Vagina (tissue), 2 donors: Measurements from ENCODE around the gene WNT6. TPM values are rescaled to one million over a fixed set of nuclear protein-coding genes. Genes with fewer than 3 reads are reported as not detected.

ENCODE experiments used
- DNase-seq, 2 donors: peaks; one replicate each; pipeline ENCODE4 v3.0.0-alpha.2; 2017; ENCODE audit errors: extremely low spot score in 2 of 2
- H3K27ac ChIP-seq: fragments of 200-600 bp; sonication (generic); one replicate; pipeline ENCODE4 v1.5.1; 2019
- H3K27me3 ChIP-seq: fragments of 200-600 bp; sonication (generic); one replicate; pipeline ENCODE4 v1.5.1; 2019
- H3K36me3 ChIP-seq, 2 donors: fragments of 200-600 bp; sonication (generic); one replicate each; pipeline ENCODE4 v1.5.1; 2017 to 2019
- H3K4me1 ChIP-seq: fragments of 200-600 bp; sonication (generic); one replicate; pipeline ENCODE4 v1.5.1; 2019
- H3K4me3 ChIP-seq, 2 donors: fragments of 200-600 bp; sonication (generic); 1 replicate in 1 of 2; 2 replicates in 1 of 2; pipeline ENCODE4 v1.5.1; 2016 to 2019
- H3K9me3 ChIP-seq: fragments of 200-600 bp; sonication (generic); one replicate; pipeline ENCODE4 v1.5.1; 2019
- POLR2A ChIP-seq, 2 donors: fragments of 450-650 bp; IDR thresholded peaks; one replicate each; pipeline ENCODE4 v1.6.1; 2017; ENCODE audit warnings: antibody characterized with exemption in 2 of 2, mild to moderate bottlenecking in 2 of 2, moderate library complexity in 2 of 2
- POLR2AphosphoS5 ChIP-seq, 2 donors: sonication (generic); formaldehyde crosslinking; IDR thresholded peaks; one replicate each; pipeline ENCODE4 v1.9.0; 2017; ENCODE audit warnings: antibody characterized with exemption in 2 of 2, mild to moderate bottlenecking in 2 of 2, low read depth in 1 of 2; ENCODE audit not compliant: insufficient read depth in 1 of 2
- intact Hi-C: fragments of 100-400 bp; cut with DNase I; formaldehyde crosslinking; loops from one replicate; pipeline ENCODE4 v1.15.1; 2023
- total RNA-seq: library from RNA; depleted of rRNA; stranded (reverse); fragments of >200 nt; gene quantifications from one replicate; pipeline ENCODE4 v1.2.3, GENCODE V29; 2016
- TF ChIP-seq, protein P1 (sequence below), 3 experiments: fragments of 450-650 bp in 2 of 3; fragments of 200-600 bp in 1 of 3; sonication (generic) in 1 of 3; IDR thresholded peaks; one replicate each; pipeline ENCODE4 v1.5.1; 2017 to 2019; ENCODE audit warnings: antibody characterized with exemption in 3 of 3, mild to moderate bottlenecking in 2 of 3, moderate library complexity in 2 of 3

The WNT6 gene
- total RNA-seq, 1 donor from 2014 or later, result 2.0 TPM

GRCh38 chr2:218878926-218879761, 19.5 kb downstream of the WNT6 start:
- no peaks in the 10 kb centered on the region for H3K36me3 ChIP-seq
- intact Hi-C loops, result no loop called here
- TF ChIP-seq, protein P1, sequence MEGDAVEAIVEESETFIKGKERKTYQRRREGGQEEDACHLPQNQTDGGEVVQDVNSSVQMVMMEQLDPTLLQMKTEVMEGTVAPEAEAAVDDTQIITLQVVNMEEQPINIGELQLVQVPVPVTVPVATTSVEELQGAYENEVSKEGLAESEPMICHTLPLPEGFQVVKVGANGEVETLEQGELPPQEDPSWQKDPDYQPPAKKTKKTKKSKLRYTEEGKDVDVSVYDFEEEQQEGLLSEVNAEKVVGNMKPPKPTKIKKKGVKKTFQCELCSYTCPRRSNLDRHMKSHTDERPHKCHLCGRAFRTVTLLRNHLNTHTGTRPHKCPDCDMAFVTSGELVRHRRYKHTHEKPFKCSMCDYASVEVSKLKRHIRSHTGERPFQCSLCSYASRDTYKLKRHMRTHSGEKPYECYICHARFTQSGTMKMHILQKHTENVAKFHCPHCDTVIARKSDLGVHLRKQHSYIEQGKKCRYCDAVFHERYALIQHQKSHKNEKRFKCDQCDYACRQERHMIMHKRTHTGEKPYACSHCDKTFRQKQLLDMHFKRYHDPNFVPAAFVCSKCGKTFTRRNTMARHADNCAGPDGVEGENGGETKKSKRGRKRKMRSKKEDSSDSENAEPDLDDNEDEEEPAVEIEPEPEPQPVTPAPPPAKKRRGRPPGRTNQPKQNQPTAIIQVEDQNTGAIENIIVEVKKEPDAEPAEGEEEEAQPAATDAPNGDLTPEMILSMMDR (IDR thresholded peaks at IDR 0.05), result no peak
- TF ChIP-seq POLR2AphosphoS5 (IDR thresholded peaks at IDR 0.05; ENCODE audit: insufficient read depth in 1 of 2, low read depth in 1 of 2), result no peak
- TF ChIP-seq POLR2A (IDR thresholded peaks at IDR 0.05), result no peak
- H3K4me3 ChIP-seq, result no peak overlapping the region
- DNase-seq, result no peak
- H3K27ac ChIP-seq, result no peak overlapping the region
- peaks cover 36% of the 10 kb centered on the region for H3K4me1 ChIP-seq
- H3K27me3 ChIP-seq, result peaks cover 11% of the 10 kb centered on the region
- H3K9me3 ChIP-seq, result no peaks in the 10 kb centered on the region

- intact Hi-C loops, result no loop called here
- no peak for DNase-seq
- H3K4me3 ChIP-seq, result no peak overlapping the region
- no peaks in the 10 kb centered on the region for H3K9me3 ChIP-seq
- H3K27ac ChIP-seq, result no peak overlapping the region
- peaks cover 39% of the 10 kb centered on the region for H3K4me1 ChIP-seq
- H3K27me3 ChIP-seq, result peaks cover 11% of the 10 kb centered on the region
- no peaks in the 10 kb centered on the region for H3K36me3 ChIP-seq
- TF ChIP-seq POLR2AphosphoS5 (IDR thresholded peaks at IDR 0.05; ENCODE audit: insufficient read depth in 1 of 2, low read depth in 1 of 2) (no peak), POLR2A (IDR thresholded peaks at IDR 0.05) (no peak)
- TF ChIP-seq, protein P1 (IDR thresholded peaks at IDR 0.05), result no peak
Measured at GRCh38 chr2:218879776-218880101, 20.1 kb downstream of the WNT6 start.

DNA sequence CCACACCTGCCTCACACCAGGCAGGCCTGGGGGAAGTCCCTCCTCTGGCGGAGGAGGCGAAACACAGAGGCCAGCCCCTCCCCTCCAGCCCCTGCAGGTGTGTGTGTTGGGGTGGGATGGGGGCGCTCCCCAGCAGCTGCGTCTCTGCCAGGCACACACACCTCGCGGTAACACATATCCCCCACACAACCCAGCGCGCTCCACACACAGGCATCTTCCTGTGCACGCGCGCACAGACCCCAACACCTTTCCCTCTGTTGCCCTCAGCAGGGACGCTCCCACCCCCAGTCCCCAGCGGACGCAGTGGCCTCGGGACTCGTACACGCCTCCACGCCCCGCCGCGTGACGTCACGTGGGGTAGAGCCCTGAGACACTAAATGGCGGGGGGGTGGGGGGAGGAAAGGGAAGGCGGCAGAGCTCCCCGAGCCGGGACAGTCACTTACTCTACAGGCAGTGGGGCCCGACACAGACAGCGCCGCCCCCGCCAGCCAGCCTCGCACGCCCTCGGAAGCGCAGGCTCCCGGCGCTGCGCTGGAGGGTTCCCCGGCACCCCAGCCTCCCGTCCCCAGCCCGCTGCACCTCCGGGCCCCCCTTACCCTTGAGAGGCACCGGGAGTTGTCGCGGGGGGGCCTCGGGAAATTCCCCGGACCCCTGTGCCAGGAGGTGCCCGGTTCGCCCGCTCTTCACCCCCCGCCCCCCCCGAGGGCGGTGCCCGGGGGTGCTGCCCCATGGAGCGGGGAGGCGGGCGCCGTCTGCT, 20.7 kb downstream of the WNT6 start, which contains the start of gene WNT10A:
WNT10A (plus strand) TSS at position 751 of the 757 bp plus-strand sequence. CDS start 144 bp downstream, outside the sequence.
- intact Hi-C loops, result no loop called here
- peak in 1 of 2 donors; percentile 40 for TF ChIP-seq POLR2AphosphoS5 (IDR thresholded peaks at IDR 0.05; ENCODE audit: insufficient read depth in 1 of 2, low read depth in 1 of 2)
- TF ChIP-seq, protein P1 (IDR thresholded peaks at IDR 0.05), result no peak
- Histone ChIP-seq H3K36me3 (no peaks in the 10 kb centered on the region), H3K27ac (peak within 1 kb of the TSS; percentile 12), H3K9me3 (no peaks in the 10 kb centered on the region), H3K4me3 (peak within 1 kb of the TSS; percentile 33 to 38), H3K4me1 (peaks cover 39% of the 10 kb centered on the region), H3K27me3 (peaks cover 11% of the 10 kb centered on the region)
- no peak for DNase-seq

DNA sequence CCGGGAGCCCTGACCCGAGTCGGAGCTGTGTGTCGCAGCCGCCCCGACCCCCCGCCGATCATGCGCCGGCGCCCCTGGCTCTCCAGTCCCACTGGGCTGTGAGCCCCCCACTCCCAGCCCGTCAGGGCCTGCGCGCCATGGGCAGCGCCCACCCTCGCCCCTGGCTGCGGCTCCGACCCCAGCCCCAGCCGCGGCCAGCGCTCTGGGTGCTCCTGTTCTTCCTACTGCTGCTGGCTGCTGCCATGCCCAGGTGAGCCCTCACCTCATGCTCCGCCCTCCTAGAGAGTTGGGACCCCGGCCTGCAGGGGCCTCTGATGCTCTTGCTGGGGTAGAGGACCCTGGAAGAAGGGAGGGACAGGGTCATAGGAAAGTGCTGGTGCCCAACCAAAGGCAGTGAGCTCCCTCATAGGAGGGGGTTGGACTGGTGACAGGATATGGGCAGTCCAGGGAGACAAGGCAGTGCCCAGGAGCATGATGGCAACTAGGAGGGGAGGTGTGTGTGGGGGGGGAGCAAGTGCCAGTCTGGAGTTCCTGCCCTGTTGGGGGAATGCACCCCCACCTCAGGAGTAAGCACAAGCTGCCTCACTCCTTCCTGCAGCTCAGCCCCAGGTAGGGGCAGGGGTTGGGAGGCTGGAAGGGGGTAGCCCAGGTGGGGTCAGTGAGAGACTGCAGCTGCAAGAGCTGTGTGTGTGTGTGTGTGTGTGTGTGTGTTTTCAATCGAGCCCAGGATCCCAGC, 21.4 kb downstream of the WNT6 start:
- peak overlapping the region; percentile 33 to 38 for H3K4me3 ChIP-seq
- no peak for DNase-seq
- peaks cover 41% of the 10 kb centered on the region for H3K4me1 ChIP-seq
- H3K27ac ChIP-seq, result peak overlapping the region; percentile 12
- no peaks in the 10 kb centered on the region for H3K9me3 ChIP-seq
- intact Hi-C loops, result no loop called here
- no peaks in the 10 kb centered on the region for H3K36me3 ChIP-seq
- peaks cover 11% of the 10 kb centered on the region for H3K27me3 ChIP-seq
- TF ChIP-seq POLR2A (IDR thresholded peaks at IDR 0.05), result no peak
- no peak for TF ChIP-seq POLR2AphosphoS5 (IDR thresholded peaks at IDR 0.05; ENCODE audit: insufficient read depth in 1 of 2, low read depth in 1 of 2)
- TF ChIP-seq, protein P1 (IDR thresholded peaks at IDR 0.05), result no peak
